GM23338 (cell line): Measurements from ENCODE around the gene C1QL4.

Source experiments
- CREB1 ChIP-seq: fragments of 250-450 bp; sonication (Bioruptor Pico); IDR thresholded peaks from 2 replicates; pipeline ENCODE4 v1.5.0; 2020; ENCODE audit warnings: low read depth, mild to moderate bottlenecking, moderate library complexity
- EZH2 ChIP-seq: fragments of 200-600 bp; sonication (generic); IDR thresholded peaks from one replicate; pipeline ENCODE4 v1.8.0; 2017; ENCODE audit warnings: antibody characterized with exemption, mild to moderate bottlenecking, low read depth; ENCODE audit not compliant: unreplicated experiment
- POLR2AphosphoS5 ChIP-seq: IDR thresholded peaks from 2 replicates; pipeline ENCODE4 v1.6.1; 2016; ENCODE audit warnings: antibody characterized with exemption, low read depth
- TF ChIP-seq, protein P1 (sequence below): IDR thresholded peaks from one replicate; pipeline ENCODE4 v1.6.1; 2018; ENCODE audit warnings: antibody characterized with exemption; ENCODE audit not compliant: unreplicated experiment
- TF ChIP-seq, protein P2 (sequence below), 2 experiments: fragments of 200-600 bp in 1 of 2; sonication (generic) in 1 of 2; conservative IDR thresholded peaks; 2 replicates each; pipeline versions ENCODE4 v1.5.1 to v1.6.1; 2016 to 2017; ENCODE audit warnings: antibody characterized with exemption in 2 of 2, low read depth in 2 of 2, mild to moderate bottlenecking in 2 of 2, moderate library complexity in 1 of 2

DNA sequence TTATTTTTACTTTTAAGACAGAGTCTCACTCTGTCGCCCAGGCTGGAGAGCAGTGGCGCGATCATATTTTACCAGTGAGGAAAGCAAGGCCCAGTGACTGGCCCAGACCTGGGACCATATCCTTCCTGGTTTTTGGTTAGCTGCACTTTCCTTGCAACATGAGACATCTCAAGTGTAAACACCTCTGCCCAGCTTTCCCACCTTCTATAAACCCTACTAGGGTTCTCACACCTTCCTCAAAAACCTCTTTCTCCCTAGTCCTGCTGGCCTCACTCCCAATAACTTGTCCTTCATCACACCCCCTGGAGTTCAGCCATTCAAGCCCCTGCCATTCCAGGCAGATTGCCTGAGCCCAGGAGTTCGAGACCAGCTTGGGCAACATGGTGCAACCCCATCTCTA lies 52.3 kb downstream of the C1QL4 start:
- TF ChIP-seq EZH2 (no peak), CREB1 (CRISPR knock-in tag) (no peak), POLR2AphosphoS5 (no peak)
- TF ChIP-seq, protein P1, sequence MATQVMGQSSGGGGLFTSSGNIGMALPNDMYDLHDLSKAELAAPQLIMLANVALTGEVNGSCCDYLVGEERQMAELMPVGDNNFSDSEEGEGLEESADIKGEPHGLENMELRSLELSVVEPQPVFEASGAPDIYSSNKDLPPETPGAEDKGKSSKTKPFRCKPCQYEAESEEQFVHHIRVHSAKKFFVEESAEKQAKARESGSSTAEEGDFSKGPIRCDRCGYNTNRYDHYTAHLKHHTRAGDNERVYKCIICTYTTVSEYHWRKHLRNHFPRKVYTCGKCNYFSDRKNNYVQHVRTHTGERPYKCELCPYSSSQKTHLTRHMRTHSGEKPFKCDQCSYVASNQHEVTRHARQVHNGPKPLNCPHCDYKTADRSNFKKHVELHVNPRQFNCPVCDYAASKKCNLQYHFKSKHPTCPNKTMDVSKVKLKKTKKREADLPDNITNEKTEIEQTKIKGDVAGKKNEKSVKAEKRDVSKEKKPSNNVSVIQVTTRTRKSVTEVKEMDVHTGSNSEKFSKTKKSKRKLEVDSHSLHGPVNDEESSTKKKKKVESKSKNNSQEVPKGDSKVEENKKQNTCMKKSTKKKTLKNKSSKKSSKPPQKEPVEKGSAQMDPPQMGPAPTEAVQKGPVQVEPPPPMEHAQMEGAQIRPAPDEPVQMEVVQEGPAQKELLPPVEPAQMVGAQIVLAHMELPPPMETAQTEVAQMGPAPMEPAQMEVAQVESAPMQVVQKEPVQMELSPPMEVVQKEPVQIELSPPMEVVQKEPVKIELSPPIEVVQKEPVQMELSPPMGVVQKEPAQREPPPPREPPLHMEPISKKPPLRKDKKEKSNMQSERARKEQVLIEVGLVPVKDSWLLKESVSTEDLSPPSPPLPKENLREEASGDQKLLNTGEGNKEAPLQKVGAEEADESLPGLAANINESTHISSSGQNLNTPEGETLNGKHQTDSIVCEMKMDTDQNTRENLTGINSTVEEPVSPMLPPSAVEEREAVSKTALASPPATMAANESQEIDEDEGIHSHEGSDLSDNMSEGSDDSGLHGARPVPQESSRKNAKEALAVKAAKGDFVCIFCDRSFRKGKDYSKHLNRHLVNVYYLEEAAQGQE = no peak
- TF ChIP-seq, protein P2, sequence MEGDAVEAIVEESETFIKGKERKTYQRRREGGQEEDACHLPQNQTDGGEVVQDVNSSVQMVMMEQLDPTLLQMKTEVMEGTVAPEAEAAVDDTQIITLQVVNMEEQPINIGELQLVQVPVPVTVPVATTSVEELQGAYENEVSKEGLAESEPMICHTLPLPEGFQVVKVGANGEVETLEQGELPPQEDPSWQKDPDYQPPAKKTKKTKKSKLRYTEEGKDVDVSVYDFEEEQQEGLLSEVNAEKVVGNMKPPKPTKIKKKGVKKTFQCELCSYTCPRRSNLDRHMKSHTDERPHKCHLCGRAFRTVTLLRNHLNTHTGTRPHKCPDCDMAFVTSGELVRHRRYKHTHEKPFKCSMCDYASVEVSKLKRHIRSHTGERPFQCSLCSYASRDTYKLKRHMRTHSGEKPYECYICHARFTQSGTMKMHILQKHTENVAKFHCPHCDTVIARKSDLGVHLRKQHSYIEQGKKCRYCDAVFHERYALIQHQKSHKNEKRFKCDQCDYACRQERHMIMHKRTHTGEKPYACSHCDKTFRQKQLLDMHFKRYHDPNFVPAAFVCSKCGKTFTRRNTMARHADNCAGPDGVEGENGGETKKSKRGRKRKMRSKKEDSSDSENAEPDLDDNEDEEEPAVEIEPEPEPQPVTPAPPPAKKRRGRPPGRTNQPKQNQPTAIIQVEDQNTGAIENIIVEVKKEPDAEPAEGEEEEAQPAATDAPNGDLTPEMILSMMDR (conservative IDR thresholded peaks at IDR 0.05; ENCODE audit: low read depth in 2 of 2) = no peak
